Tibial nerve (tissue), 3 donors: ENCODE data around the gene SMIM10L2A.
"Not testable (repeated sequence)": the region's sequence is repeated elsewhere in the genome, so short reads cannot be mapped to it uniquely, and the experiment has no call there.

Experiments used
- CTCF ChIP-seq, 5 experiments: fragments of 200-600 bp in 3 of 5; fragments of 450-650 bp in 2 of 5; sonication (generic) in 3 of 5; IDR thresholded peaks; one replicate each; pipeline ENCODE4 v1.5.1; 2016 to 2019; ENCODE audit warnings: antibody characterized with exemption in 5 of 5, mild to moderate bottlenecking in 3 of 5, moderate library complexity in 2 of 5
- POLR2A ChIP-seq, 2 donors: fragments of 450-650 bp; IDR thresholded peaks; one replicate each; pipeline ENCODE4 v1.6.1; 2017; ENCODE audit warnings: antibody characterized with exemption in 2 of 2, mild to moderate bottlenecking in 2 of 2, moderate library complexity in 2 of 2

- not testable (repeated sequence) for TF ChIP-seq POLR2A, CTCF (IDR thresholded peaks at IDR 0.05)
Measured at GRCh38 chrX:135422810-135423168, 1.0 kb downstream of the SMIM10L2A start.
